ENCODE measurements around the gene DACT3. TPM values are rescaled to one million over a fixed set of nuclear protein-coding genes. Genes with fewer than 3 reads are reported as not detected.

Gene DACT3
- total RNA-seq, 3 donors from 2014 or later = 1.9 to 60.9 (median 3.4) TPM

- no peak overlapping the region for H3K4me3 ChIP-seq
- H3K4me1 ChIP-seq (ENCODE audit: low read depth) = no peaks in the 10 kb centered on the region
- DNase-seq (no peak), ATAC-seq (no peak)
- intact Hi-C loops (cut with DNase I, micrococcal nuclease) = no loop called here
- peaks cover 7% of the 10 kb centered on the region for H3K36me3 ChIP-seq (ENCODE audit: low read depth)
- no peaks in the 10 kb centered on the region for H3K9me3 ChIP-seq
- no peak for TF ChIP-seq CTCF (IDR thresholded peaks at IDR 0.05)
These were observed 24.2 kb upstream of the DACT3 start for GRCh38 chr19:46685189-46685588.

GRCh38 chr19:46678110-46678732 lies 17.2 kb upstream of the DACT3 start:
- DNase-seq = peak in 2 of 3 donors; percentile 53 to 61
- Histone ChIP-seq H3K9me3 (no peaks in the 10 kb centered on the region), H3K4me1 (ENCODE audit: low read depth) (no peaks in the 10 kb centered on the region), H3K36me3 (ENCODE audit: low read depth) (peaks cover 10% of the 10 kb centered on the region), H3K4me3 (no peak overlapping the region)
- TF ChIP-seq CTCF (IDR thresholded peaks at IDR 0.05) = no peak
- intact Hi-C loops (cut with DNase I, micrococcal nuclease) = no loop called here
- ATAC-seq = peak; percentile 83

GRCh38 chr19:46674416-46675178 lies 13.6 kb upstream of the DACT3 start:
- TF ChIP-seq CTCF (IDR thresholded peaks at IDR 0.05) = no peak
- DNase-seq (no peak), ATAC-seq (peak; percentile 52)
- intact Hi-C loops (cut with DNase I, micrococcal nuclease) = no loop called here
- Histone ChIP-seq H3K4me3 (no peak overlapping the region), H3K36me3 (ENCODE audit: low read depth) (peaks cover 10% of the 10 kb centered on the region), H3K9me3 (no peaks in the 10 kb centered on the region), H3K4me1 (ENCODE audit: low read depth) (no peaks in the 10 kb centered on the region)

- Histone ChIP-seq H3K9me3 (no peaks in the 10 kb centered on the region), H3K4me1 (ENCODE audit: low read depth) (no peaks in the 10 kb centered on the region), H3K36me3 (ENCODE audit: low read depth) (peaks cover 10% of the 10 kb centered on the region), H3K4me3 (no peak overlapping the region)
- DNase-seq (no peak), ATAC-seq (no peak)
- intact Hi-C loops (cut with DNase I, micrococcal nuclease) = no loop called here
- TF ChIP-seq CTCF (IDR thresholded peaks at IDR 0.05) = no peak
These were observed 9.8 kb upstream of the DACT3 start for GRCh38 chr19:46670813-46671212.

GRCh38 chr19:46668662-46669061 lies 7.7 kb upstream of the DACT3 start:
- TF ChIP-seq CTCF (IDR thresholded peaks at IDR 0.05) = no peak
- H3K4me1 ChIP-seq (ENCODE audit: low read depth) = no peaks in the 10 kb centered on the region
- no peaks in the 10 kb centered on the region for H3K36me3 ChIP-seq (ENCODE audit: low read depth)
- ATAC-seq (no peak), DNase-seq (no peak)
- intact Hi-C loops (cut with DNase I, micrococcal nuclease) = no loop called here
- H3K9me3 ChIP-seq = no peaks in the 10 kb centered on the region
- no peak overlapping the region for H3K4me3 ChIP-seq
